H9 (cell line): Measurements from ENCODE around the gene GLS. TPM values are rescaled to one million over a fixed set of nuclear protein-coding genes. Genes with fewer than 3 reads are reported as not detected.
A peak's percentile ranks its signal among the peaks of the same experiment; 100 is the strongest.

ENCODE experiments used
- DNase-seq: peaks from one replicate; pipeline ENCODE4 v3.0.0-alpha.2; 2017
- H2AFZ ChIP-seq: one replicate; pipeline ENCODE4 v1.6.1; 2013; ENCODE audit warnings: mild to moderate bottlenecking, low read length, control low read depth, moderate library complexity
- H2AK5ac ChIP-seq: 2 replicates; pipeline ENCODE4 v1.6.1; 2013; ENCODE audit warnings: low read length, control low read depth, mixed read lengths; ENCODE audit not compliant: insufficient read length
- H2BK120ac ChIP-seq: one replicate; pipeline ENCODE4 v1.6.1; 2013; ENCODE audit warnings: low read depth, mild to moderate bottlenecking, low read length, control low read depth, inconsistent platforms; ENCODE audit not compliant: poor library complexity, severe bottlenecking
- H2BK12ac ChIP-seq: 2 replicates; pipeline ENCODE4 v1.6.1; 2013; ENCODE audit warnings: low read length, control low read depth, mixed read lengths, low read depth; ENCODE audit not compliant: insufficient read length
- H2BK15ac ChIP-seq: 2 replicates; pipeline ENCODE4 v1.6.1; 2013; ENCODE audit warnings: low read depth, low read length, control low read depth
- H2BK20ac ChIP-seq: one replicate; pipeline ENCODE4 v1.6.1; 2013; ENCODE audit warnings: low read depth, mild to moderate bottlenecking, low read length, control low read depth, inconsistent platforms; ENCODE audit not compliant: poor library complexity, severe bottlenecking
- H2BK5ac ChIP-seq: 2 replicates; pipeline ENCODE4 v1.6.1; 2013; ENCODE audit warnings: low read length, control low read depth, mixed read lengths; ENCODE audit not compliant: insufficient read length
- H3K14ac ChIP-seq: 2 replicates; pipeline ENCODE4 v1.6.1; 2013; ENCODE audit warnings: low read length, control low read depth; ENCODE audit not compliant: insufficient read depth
- H3K18ac ChIP-seq: 2 replicates; pipeline ENCODE4 v1.6.1; 2013; ENCODE audit warnings: low read depth, mild to moderate bottlenecking, mixed read lengths, low read length, control low read depth; ENCODE audit not compliant: insufficient read length
- H3K23ac ChIP-seq: 2 replicates; pipeline ENCODE4 v1.6.1; 2013; ENCODE audit warnings: low read length, control low read depth, mixed read lengths, low read depth; ENCODE audit not compliant: insufficient read length
- H3K23me2 ChIP-seq: 2 replicates; pipeline ENCODE4 v1.6.1; 2013; ENCODE audit warnings: low read depth, mild to moderate bottlenecking, mixed read lengths, low read length, control low read depth; ENCODE audit not compliant: insufficient read length, poor library complexity, severe bottlenecking
- H3K27ac ChIP-seq: 2 replicates; pipeline ENCODE4 v1.5.1; 2013; ENCODE audit warnings: low read length, control low read depth, mixed read lengths, low read depth; ENCODE audit not compliant: insufficient read length
- H3K27me3 ChIP-seq: 2 replicates; pipeline ENCODE4 v1.6.1; 2013; ENCODE audit warnings: low read length, control low read depth, inconsistent platforms; ENCODE audit not compliant: insufficient read depth
- H3K4ac ChIP-seq: 2 replicates; pipeline ENCODE4 v1.6.1; 2013; ENCODE audit warnings: low read depth, mild to moderate bottlenecking, control low read depth, inconsistent platforms, low read length, moderate library complexity
- H3K4me1 ChIP-seq: 2 replicates; pipeline ENCODE4 v1.6.1; 2013; ENCODE audit warnings: low read length, control low read depth, inconsistent platforms; ENCODE audit not compliant: insufficient read depth
- H3K4me2 ChIP-seq: 2 replicates; pipeline ENCODE4 v1.6.1; 2013; ENCODE audit warnings: low read length, control low read depth, mixed read lengths; ENCODE audit not compliant: insufficient read length, insufficient read depth
- H3K56ac ChIP-seq: 2 replicates; pipeline ENCODE4 v1.6.1; 2013; ENCODE audit warnings: low read depth, mild to moderate bottlenecking, mixed read lengths, low read length, control low read depth; ENCODE audit not compliant: insufficient read length
- H3K79me1 ChIP-seq: 2 replicates; pipeline ENCODE4 v1.6.1; 2013; ENCODE audit warnings: low read depth, mild to moderate bottlenecking, moderate library complexity, low read length, control low read depth, inconsistent platforms; ENCODE audit not compliant: insufficient read depth, poor library complexity, severe bottlenecking
- H3K79me2 ChIP-seq: 2 replicates; pipeline ENCODE4 v1.6.1; 2013; ENCODE audit warnings: low read length, control low read depth, inconsistent platforms; ENCODE audit not compliant: insufficient read depth
- H3K9ac ChIP-seq: 2 replicates; pipeline ENCODE4 v1.6.1; 2013; ENCODE audit warnings: low read length, control low read depth, mixed read lengths; ENCODE audit not compliant: insufficient read length; ENCODE audit errors: extremely low read depth
- H3K9me3 ChIP-seq: one replicate; pipeline ENCODE4 v1.6.1; 2013; ENCODE audit warnings: low read depth, low read length, inconsistent platforms; ENCODE audit not compliant: control insufficient read depth
- H3T11ph ChIP-seq: one replicate; pipeline ENCODE4 v1.6.1; 2013; ENCODE audit warnings: mild to moderate bottlenecking, low read length, control low read depth, inconsistent platforms
- H4K20me1 ChIP-seq: one replicate; pipeline ENCODE4 v1.6.1; 2013; ENCODE audit not compliant: control insufficient read depth, insufficient read length, insufficient read depth
- H4K5ac ChIP-seq: 2 replicates; pipeline ENCODE4 v1.6.1; 2013; ENCODE audit warnings: low read depth, mild to moderate bottlenecking, mixed read lengths, low read length, control low read depth; ENCODE audit not compliant: insufficient read length
- H4K8ac ChIP-seq: replicated peaks from 2 replicates; pipeline ENCODE4 v1.6.1; 2013; ENCODE audit warnings: low read length, control low read depth, mixed read lengths, low read depth; ENCODE audit not compliant: insufficient read length
- H4K91ac ChIP-seq: 2 replicates; pipeline ENCODE4 v1.6.1; 2013; ENCODE audit warnings: low read depth, mild to moderate bottlenecking, moderate library complexity, mixed read lengths, low read length, control low read depth; ENCODE audit not compliant: insufficient read length
- H3K27ac Mint-ChIP-seq, 3 experiments: 2 replicates in 2 of 3; 3 replicates in 1 of 3; pipeline ENCODE4 v1.8.0; 2020 to 2021; ENCODE audit warnings: mixed read lengths in 3 of 3, mild to moderate bottlenecking in 1 of 3, moderate library complexity in 1 of 3
- H3K27me3 Mint-ChIP-seq: 2 replicates; pipeline ENCODE4 v1.8.0; 2021; ENCODE audit warnings: low read depth, mild to moderate bottlenecking, moderate library complexity, mixed read lengths
- H3K36me3 Mint-ChIP-seq, 3 experiments: 2 replicates in 2 of 3; 3 replicates in 1 of 3; pipeline ENCODE4 v1.8.0; 2020 to 2021; ENCODE audit warnings: low read depth in 3 of 3, mixed read lengths in 3 of 3; ENCODE audit not compliant: insufficient read depth in 1 of 3
- H3K4me1 Mint-ChIP-seq, 2 experiments: 2 replicates each; pipeline ENCODE4 v1.8.0; 2020; ENCODE audit warnings: mixed read lengths in 2 of 2
- H3K4me3 Mint-ChIP-seq, 2 experiments: 2 replicates in 1 of 2; 3 replicates in 1 of 2; pipeline ENCODE4 v1.8.0; 2020 to 2021; ENCODE audit warnings: mild to moderate bottlenecking in 2 of 2, mixed read lengths in 2 of 2, moderate library complexity in 1 of 2
- H3K9me3 Mint-ChIP-seq, 2 experiments: 2 replicates in 1 of 2; 3 replicates in 1 of 2; pipeline ENCODE4 v1.8.0; 2020; ENCODE audit warnings: mild to moderate bottlenecking in 2 of 2, mixed read lengths in 2 of 2, moderate library complexity in 1 of 2
- CTCF ChIP-seq: fragments of 200-600 bp; sonication (generic); conservative IDR thresholded peaks from 3 replicates; pipeline ENCODE4 v1.8.0; 2021; ENCODE audit warnings: antibody characterized with exemption, mild to moderate bottlenecking
- total RNA-seq: library from RNA; stranded (reverse); gene quantifications from 2 replicates; pipeline ENCODE4 v1.2.1, GENCODE V29; 2021

The GLS gene
- total RNA-seq, 1 experiment from 2014 or later = 69.3 TPM

- no peak overlapping the region for H2AK5ac ChIP-seq
- H4K91ac ChIP-seq = no peak overlapping the region
- no peak overlapping the region for H3K4me2 ChIP-seq
- H2BK20ac ChIP-seq = no peak overlapping the region
- H3K36me3 Mint-ChIP-seq = peaks cover 20 to 38% (median 26%) of the 10 kb centered on the region in 3 experiments; a peak in 6 of 7 replicates
- peak overlapping the region in 2 of 3 experiments; percentile 48 to 76; a peak in 3 of 7 replicates for H3K27ac Mint-ChIP-seq
- H2AFZ ChIP-seq = no peak overlapping the region
- no peak overlapping the region for H2BK120ac ChIP-seq
- H4K5ac ChIP-seq = no peak overlapping the region
- no peak overlapping the region for H3K23ac ChIP-seq
- no peak overlapping the region for H3K4me3 Mint-ChIP-seq
- H2BK5ac ChIP-seq = no peak overlapping the region
- no peaks in the 10 kb centered on the region for H3K79me1 ChIP-seq
- no peak overlapping the region for H3T11ph ChIP-seq
- no peaks in the 10 kb centered on the region for H3K9me3 Mint-ChIP-seq
- H3K14ac ChIP-seq = no peak overlapping the region
- no peaks in the 10 kb centered on the region for H3K27me3 Mint-ChIP-seq
- DNase-seq = no peak
- H3K27me3 ChIP-seq = no peaks in the 10 kb centered on the region
- no peak for TF ChIP-seq CTCF
- H2BK15ac ChIP-seq = no peak overlapping the region
- H3K79me2 ChIP-seq = no peaks in the 10 kb centered on the region
- no peak overlapping the region for H4K8ac ChIP-seq
- no peaks in the 10 kb centered on the region for H3K4me1 ChIP-seq
- H3K23me2 ChIP-seq = no peaks in the 10 kb centered on the region
- no peaks in the 10 kb centered on the region for H3K9me3 ChIP-seq
- no peak overlapping the region for H3K27ac ChIP-seq
- no peaks in the 10 kb centered on the region for H3K4me1 Mint-ChIP-seq
- H3K4ac ChIP-seq = no peak overlapping the region
- no peak overlapping the region for H3K9ac ChIP-seq
- H3K56ac ChIP-seq = no peak overlapping the region
- H2BK12ac ChIP-seq = no peak overlapping the region
- H3K18ac ChIP-seq = no peak overlapping the region
- no peaks in the 10 kb centered on the region for H4K20me1 ChIP-seq
These were observed 33.1 kb downstream of the GLS start for GRCh38 chr2:190913725-190914124.
